Adrenal gland (tissue), 12 donors: Measurements from ENCODE around the gene PAX6. TPM values are rescaled to one million over a fixed set of nuclear protein-coding genes. Genes with fewer than 3 reads are reported as not detected.

ENCODE experiments used
- DNase-seq, 7 donors: peaks; one replicate each; pipeline ENCODE4 v3.0.0-alpha.2; 2019 to 2020
- H3K27ac ChIP-seq, 5 donors: fragments of 200-600 bp; sonication (generic) in 4 of 5; 1 replicate in 3 of 5; 2 replicates in 2 of 5; pipeline versions ENCODE4 v1.5.1 to v1.8.0; 2016 to 2020; ENCODE audit warnings: mild to moderate bottlenecking in 1 of 5
- H3K27me3 ChIP-seq: fragments of 200-600 bp; 2 replicates; pipeline ENCODE4 v1.8.0; 2021
- H3K36me3 ChIP-seq, 2 donors: fragments of 200-600 bp; replicated peaks in 1 of 2; 1 replicate in 1 of 2; 2 replicates in 1 of 2; pipeline versions ENCODE4 v1.5.1 to v1.8.0; 2018 to 2022
- H3K4me1 ChIP-seq, 2 donors: fragments of 200-600 bp; replicated peaks in 1 of 2; 1 replicate in 1 of 2; 2 replicates in 1 of 2; pipeline versions ENCODE4 v1.5.1 to v1.8.0; 2018 to 2021
- H3K4me3 ChIP-seq, 4 donors: fragments of 200-600 bp; sonication (generic) in 3 of 4; one replicate each; pipeline ENCODE4 v1.5.1; 2016 to 2018
- H3K9me3 ChIP-seq, 3 donors: fragments of 200-600 bp; sonication (generic) in 1 of 3; replicated peaks in 1 of 3; 1 replicate in 2 of 3; 2 replicates in 1 of 3; pipeline versions ENCODE4 v1.5.1 to v1.8.0; 2016 to 2021
- POLR2A ChIP-seq, 2 donors: fragments of 450-650 bp; IDR thresholded peaks; one replicate each; pipeline ENCODE4 v1.6.1; 2017; ENCODE audit warnings: antibody characterized with exemption in 2 of 2, mild to moderate bottlenecking in 2 of 2, moderate library complexity in 1 of 2
- WGBS, 4 donors: extraction: QIAGEN DNeasy Blood & Tissue Kit in 2 of 4; methylation state at CpG; one replicate each; pipeline versions ENCODE4 v1.1.5 to v1.1.7; 2013 to 2017; 5-methylcytosine and 5-hydroxymethylcytosine counted together
- intact Hi-C, 2 donors: fragments of 100-400 bp; cut with DNase I; formaldehyde crosslinking; loops; one replicate each; pipeline versions ENCODE4 v1.14.1 to v1.15.0; 2022 to 2023
- polyA plus RNA-seq, 3 donors: library from polyadenylated mRNA; stranded (reverse); fragments of 200-250 nt in 2 of 3; fragments of 350-450 nt in 1 of 3; fragmentation: Illumina TruSeq in 1 of 3; extraction: RNeasy Lipid Tissue Mini Kit (QIAGEN cat#74804) in 1 of 3; gene quantifications; one replicate each; pipeline ENCODE4 v1.2.3, GENCODE V29; 2013 to 2014
- total RNA-seq, 9 donors: library from RNA; depleted of rRNA in 4 of 9; stranded (reverse); fragments of >200 nt in 4 of 9; fragments of 120-200 nt in 1 of 9; fragmentation: NEBNext Ultra II Directional in 1 of 9; extraction: Animal tissue kit (Norgen Biotek cat#: 25700) in 1 of 9; gene quantifications; one replicate each; pipeline versions ENCODE4 v1.1.0 to v1.2.4, GENCODE V29; 2013 to 2023
- TF ChIP-seq, protein P1 (sequence below), 6 experiments: fragments of 450-650 bp in 4 of 6; fragments of 200-600 bp in 2 of 6; sonication (generic) in 1 of 6; IDR thresholded peaks; 1 replicate in 5 of 6; 2 replicates in 1 of 6; pipeline versions ENCODE4 v1.5.1 to v1.8.0; 2016 to 2021; ENCODE audit warnings: antibody characterized with exemption in 6 of 6, mild to moderate bottlenecking in 2 of 6, moderate library complexity in 1 of 6
- donor health status: healthy with polysubstance abuse.
- donor health status: Bipolar disorder and iron deficiency.
- donor health status: DM: yes; HTN: yes; CAD: no.
- donor health status: DM: no; HTN: no; CAD: no.
- donor health status: DM: no; HTN: no; CAD: no.
- donor health status: DM: yes; HTN: yes; CAD: no.

Gene PAX6
- total and polyA plus RNA-seq, 12 donors: 0.08 to 3.7 (median 0.35) TPM; not detected in 3

- Histone ChIP-seq H3K27ac (no peak overlapping the region), H3K36me3 (no peaks in the 10 kb centered on the region), H3K4me1 (no peaks in the 10 kb centered on the region), H3K27me3 (peaks cover 99% of the 10 kb centered on the region), H3K9me3 (no peaks in the 10 kb centered on the region), H3K4me3 (no peak overlapping the region)
- 50 to 59% (median 52%) methylated on average over 11 to 14 of the region's 14 CpGs for WGBS, 4 donors
- no peak for DNase-seq
- TF ChIP-seq, protein P1, sequence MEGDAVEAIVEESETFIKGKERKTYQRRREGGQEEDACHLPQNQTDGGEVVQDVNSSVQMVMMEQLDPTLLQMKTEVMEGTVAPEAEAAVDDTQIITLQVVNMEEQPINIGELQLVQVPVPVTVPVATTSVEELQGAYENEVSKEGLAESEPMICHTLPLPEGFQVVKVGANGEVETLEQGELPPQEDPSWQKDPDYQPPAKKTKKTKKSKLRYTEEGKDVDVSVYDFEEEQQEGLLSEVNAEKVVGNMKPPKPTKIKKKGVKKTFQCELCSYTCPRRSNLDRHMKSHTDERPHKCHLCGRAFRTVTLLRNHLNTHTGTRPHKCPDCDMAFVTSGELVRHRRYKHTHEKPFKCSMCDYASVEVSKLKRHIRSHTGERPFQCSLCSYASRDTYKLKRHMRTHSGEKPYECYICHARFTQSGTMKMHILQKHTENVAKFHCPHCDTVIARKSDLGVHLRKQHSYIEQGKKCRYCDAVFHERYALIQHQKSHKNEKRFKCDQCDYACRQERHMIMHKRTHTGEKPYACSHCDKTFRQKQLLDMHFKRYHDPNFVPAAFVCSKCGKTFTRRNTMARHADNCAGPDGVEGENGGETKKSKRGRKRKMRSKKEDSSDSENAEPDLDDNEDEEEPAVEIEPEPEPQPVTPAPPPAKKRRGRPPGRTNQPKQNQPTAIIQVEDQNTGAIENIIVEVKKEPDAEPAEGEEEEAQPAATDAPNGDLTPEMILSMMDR (IDR thresholded peaks at IDR 0.05): no peak
- no peak for TF ChIP-seq POLR2A (IDR thresholded peaks at IDR 0.05)
- intact Hi-C loops: no loop called here
Measured at GRCh38 chr11:31822927-31823643, 12.0 kb upstream of the PAX6 start.

DNA sequence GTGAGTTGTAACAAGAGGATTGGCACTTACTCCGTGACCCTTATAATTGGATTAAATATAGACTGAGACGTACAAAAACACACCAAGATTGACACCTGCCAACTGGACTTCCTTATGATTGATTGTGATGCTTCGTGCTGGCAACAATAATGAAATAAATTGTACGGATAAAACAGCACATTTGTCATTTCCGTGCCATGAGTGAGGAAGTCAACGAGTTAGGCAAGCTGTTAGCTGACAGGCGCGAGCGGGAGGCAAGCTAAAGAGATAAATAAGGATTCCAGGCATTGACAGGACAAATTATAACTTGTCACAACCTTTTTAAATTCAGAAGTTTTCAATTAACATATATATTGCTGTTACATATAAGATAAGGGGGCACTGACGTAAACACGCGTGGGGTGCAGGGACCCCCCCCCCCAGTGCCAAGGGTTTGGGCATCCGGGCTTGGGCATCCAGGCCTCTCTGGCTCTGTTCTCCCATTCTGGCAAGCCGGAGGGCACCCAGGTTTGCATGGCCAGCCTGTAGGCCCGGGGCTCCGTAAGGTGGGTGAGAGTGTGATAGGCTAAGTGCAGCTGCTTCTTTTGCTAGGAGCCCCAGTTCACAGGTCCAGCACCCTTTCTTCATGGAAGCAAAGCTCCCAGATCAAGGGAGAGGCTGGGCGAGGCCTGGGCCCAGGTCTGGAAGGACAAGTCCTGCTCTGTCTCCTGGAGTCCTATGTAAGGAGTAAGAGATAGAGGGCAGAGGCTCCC lies 11.2 kb upstream of the PAX6 start:
- WGBS, 4 donors: 44 to 48% (median 46%) methylated on average over 12 to 17 of the region's 17 CpGs
- no peak for TF ChIP-seq POLR2A (IDR thresholded peaks at IDR 0.05)
- TF ChIP-seq, protein P1 (IDR thresholded peaks at IDR 0.05): no peak
- H3K4me3 ChIP-seq: no peak overlapping the region

GRCh38 chr11:31821766-31822165 lies 10.6 kb upstream of the PAX6 start:
- no peaks in the 10 kb centered on the region for H3K36me3 ChIP-seq
- DNase-seq: no peak
- H3K27me3 ChIP-seq: peaks cover 99% of the 10 kb centered on the region
- no peak overlapping the region for H3K4me3 ChIP-seq
- intact Hi-C loops: no loop called here
- WGBS, 4 donors: 14 to 19% (median 16%) methylated on average over 8 of the region's 8 CpGs
- no peaks in the 10 kb centered on the region for H3K9me3 ChIP-seq
- H3K4me1 ChIP-seq: peaks cover 0 to 13% of the 10 kb centered on the region in 2 donors
- H3K27ac ChIP-seq: no peak overlapping the region
- TF ChIP-seq, protein P1 (IDR thresholded peaks at IDR 0.05): no peak
- no peak for TF ChIP-seq POLR2A (IDR thresholded peaks at IDR 0.05)

More for the DNA sequence above, 11.2 kb upstream of the PAX6 start:
- DNase-seq: no peak
- no peak overlapping the region for H3K27ac ChIP-seq
- peaks cover 0 to 7% of the 10 kb centered on the region in 2 donors for H3K4me1 ChIP-seq
- H3K27me3 ChIP-seq: peaks cover 99% of the 10 kb centered on the region
- no peaks in the 10 kb centered on the region for H3K36me3 ChIP-seq
- intact Hi-C loops: no loop called here
- no peaks in the 10 kb centered on the region for H3K9me3 ChIP-seq

DNA sequence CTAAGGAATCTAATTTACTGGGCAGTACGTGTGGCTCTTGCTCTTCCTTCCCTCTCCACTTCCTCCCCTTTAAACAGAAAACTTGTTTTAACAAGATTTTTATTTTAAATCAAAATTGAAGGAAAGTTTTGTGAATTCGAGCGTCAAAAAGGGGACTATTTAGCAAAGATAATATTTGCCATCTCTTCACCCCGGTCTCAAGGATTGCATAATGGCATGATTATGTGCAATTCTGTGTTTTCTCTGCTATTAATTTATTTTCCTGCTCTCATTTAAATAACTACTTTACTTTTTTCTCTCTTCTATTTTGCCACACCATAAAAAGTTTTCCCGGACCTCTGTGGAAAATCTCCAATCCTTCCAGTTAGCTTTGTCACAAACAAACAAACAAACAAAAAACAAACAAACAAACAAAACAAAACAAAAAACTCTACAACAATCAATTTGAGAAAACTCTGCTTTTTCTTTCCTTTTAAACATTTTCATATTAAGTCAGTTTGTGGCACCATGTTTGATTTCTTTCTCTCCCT lies 10.2 kb upstream of the PAX6 start:
- Histone ChIP-seq H3K4me3 (no peak overlapping the region), H3K4me1 (peaks cover 0 to 17% of the 10 kb centered on the region in 2 donors), H3K27me3 (peaks cover 99% of the 10 kb centered on the region), H3K36me3 (no peaks in the 10 kb centered on the region), H3K27ac (no peak overlapping the region), H3K9me3 (no peaks in the 10 kb centered on the region)
- TF ChIP-seq POLR2A (IDR thresholded peaks at IDR 0.05): no peak
- TF ChIP-seq, protein P1 (IDR thresholded peaks at IDR 0.05): no peak
- WGBS, 4 donors: 14 to 19% (median 15%) methylated on average over 5 of the region's 5 CpGs
- intact Hi-C loops: no loop called here
- DNase-seq: no peak
